Smooth muscle cell (in vitro differentiated cells): ENCODE data around the gene NRG2. TPM values are rescaled to one million over a fixed set of nuclear protein-coding genes. Genes with fewer than 3 reads are reported as not detected.

Experiments
- DNase-seq: peaks from one replicate; lab custom pipeline; 2025; ENCODE audit not compliant: unreplicated experiment; lab: John Stamatoyannopoulos, UW
- H2AFZ ChIP-seq: fragments of 200-600 bp; sonication (generic); 2 replicates; pipeline ENCODE4 v1.6.0; 2016; ENCODE audit warnings: antibody characterized with exemption, low read depth, mild to moderate bottlenecking
- H3F3A ChIP-seq: fragments of 200-600 bp; sonication (generic); 2 replicates; pipeline ENCODE4 v1.6.0; 2017; ENCODE audit warnings: antibody characterized with exemption, low read depth
- H3K27ac ChIP-seq: fragments of 200-600 bp; sonication (generic); 2 replicates; pipeline ENCODE4 v1.5.1; 2016; ENCODE audit warnings: low read depth, mild to moderate bottlenecking
- H3K27me3 ChIP-seq: fragments of 200-600 bp; sonication (generic); 2 replicates; pipeline ENCODE4 v1.6.1; 2016; ENCODE audit warnings: low read depth, mild to moderate bottlenecking
- H3K36me3 ChIP-seq: fragments of 200-600 bp; sonication (generic); 2 replicates; pipeline ENCODE4 v1.5.1; 2016; ENCODE audit warnings: low read depth
- H3K4me1 ChIP-seq: fragments of 200-600 bp; sonication (generic); 2 replicates; pipeline ENCODE4 v1.5.1; 2016; ENCODE audit warnings: low read depth
- H3K4me2 ChIP-seq: fragments of 200-600 bp; sonication (generic); 2 replicates; pipeline ENCODE4 v1.6.0; 2016; ENCODE audit warnings: mild to moderate bottlenecking
- H3K4me3 ChIP-seq: fragments of 200-600 bp; sonication (generic); 2 replicates; pipeline ENCODE4 v1.5.1; 2016; ENCODE audit warnings: mild to moderate bottlenecking
- H3K79me2 ChIP-seq: fragments of 200-600 bp; sonication (generic); 2 replicates; pipeline ENCODE4 v1.6.0; 2016; ENCODE audit warnings: low read depth, mild to moderate bottlenecking
- H3K9ac ChIP-seq: fragments of 200-600 bp; sonication (generic); 2 replicates; pipeline ENCODE4 v1.6.0; 2016; ENCODE audit warnings: low read depth
- H3K9me3 ChIP-seq: fragments of 200-600 bp; sonication (generic); replicated peaks from 2 replicates; pipeline ENCODE4 v1.5.1; 2016; ENCODE audit warnings: low read depth
- H4K20me1 ChIP-seq: fragments of 200-600 bp; sonication (generic); 2 replicates; pipeline ENCODE4 v1.6.0; 2016; ENCODE audit warnings: low read depth
- CTCF ChIP-seq: fragments of 200-600 bp; sonication (generic); IDR thresholded peaks from 2 replicates; pipeline ENCODE4 v1.5.1; 2017; ENCODE audit warnings: borderline replicate concordance, mild to moderate bottlenecking, antibody characterized with exemption; ENCODE audit not compliant: insufficient read depth, poor library complexity, severe bottlenecking
- WGBS: methylation state at CpG from one replicate; pipeline ENCODE4 v1.1.7; 2016; ENCODE audit warnings: low lambda C conversion rate; 5-methylcytosine and 5-hydroxymethylcytosine counted together
- polyA plus RNA-seq: library from polyadenylated mRNA; unstranded; fragments of >200 nt; fragmentation: Nextera tagmentation; extraction: Ambion mirVana; gene quantifications from 2 replicates; pipeline ENCODE4 v1.2.1, GENCODE V29; 2016
- total RNA-seq: library from RNA; depleted of rRNA; stranded (reverse); fragments of >200 nt; gene quantifications from 2 replicates; pipeline ENCODE4 v1.2.3, GENCODE V29; 2014

NRG2 gene
- total and polyA plus RNA-seq, 2 experiments from 2014 or later, result 0.09 to 0.25 TPM

DNA sequence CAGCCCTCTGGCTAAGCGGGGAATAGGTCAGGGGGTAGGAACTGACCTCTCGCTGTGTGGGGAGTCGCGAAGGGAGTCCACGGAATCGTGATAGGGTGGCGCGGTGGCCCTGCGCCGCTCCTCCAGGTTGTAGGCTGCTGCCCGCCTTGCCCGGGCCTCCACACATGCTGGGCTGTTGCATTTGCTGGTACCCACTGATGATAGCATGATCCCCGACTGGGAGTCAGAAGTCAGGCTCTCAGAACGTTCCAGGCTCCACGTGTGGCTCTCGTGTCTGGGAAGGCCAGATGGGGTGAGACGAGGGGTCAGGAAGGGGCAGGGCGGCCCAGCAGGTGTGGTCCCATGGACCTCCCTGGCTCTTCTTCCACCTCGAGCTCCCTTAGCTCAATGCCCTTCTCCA, 191.5 kb downstream of the NRG2 start:
- H3K9ac ChIP-seq, result no peak overlapping the region
- no peaks in the 10 kb centered on the region for H3F3A ChIP-seq
- H3K27ac ChIP-seq, result no peak overlapping the region
- H3K9me3 ChIP-seq, result no peaks in the 10 kb centered on the region
- no peaks in the 10 kb centered on the region for H3K36me3 ChIP-seq
- H4K20me1 ChIP-seq, result no peaks in the 10 kb centered on the region
- TF ChIP-seq CTCF, result no peak
- H3K4me3 ChIP-seq, result no peak overlapping the region
- H3K4me2 ChIP-seq, result no peak overlapping the region
- no peaks in the 10 kb centered on the region for H3K4me1 ChIP-seq
- H3K27me3 ChIP-seq, result peaks cover 16% of the 10 kb centered on the region
- DNase-seq, result no peak
- 95% methylated on average over 19 of the region's 19 CpGs for WGBS
- H3K79me2 ChIP-seq, result no peaks in the 10 kb centered on the region
- H2AFZ ChIP-seq, result no peak overlapping the region

- Histone ChIP-seq H4K20me1 (no peaks in the 10 kb centered on the region), H3K4me1 (no peaks in the 10 kb centered on the region), H3K4me2 (no peak overlapping the region), H3K36me3 (no peaks in the 10 kb centered on the region), H3K9me3 (no peaks in the 10 kb centered on the region), H2AFZ (no peak overlapping the region), H3K27ac (no peak overlapping the region), H3K4me3 (no peak overlapping the region), H3K9ac (no peak overlapping the region), H3K79me2 (no peaks in the 10 kb centered on the region), H3F3A (no peaks in the 10 kb centered on the region), H3K27me3 (peaks cover 27% of the 10 kb centered on the region)
- WGBS, result 93% methylated on average over 3 of the region's 3 CpGs
- no peak for TF ChIP-seq CTCF
- no peak for DNase-seq
Observed at GRCh38 chr5:139850423-139851016, 192.6 kb downstream of the NRG2 start.

DNA sequence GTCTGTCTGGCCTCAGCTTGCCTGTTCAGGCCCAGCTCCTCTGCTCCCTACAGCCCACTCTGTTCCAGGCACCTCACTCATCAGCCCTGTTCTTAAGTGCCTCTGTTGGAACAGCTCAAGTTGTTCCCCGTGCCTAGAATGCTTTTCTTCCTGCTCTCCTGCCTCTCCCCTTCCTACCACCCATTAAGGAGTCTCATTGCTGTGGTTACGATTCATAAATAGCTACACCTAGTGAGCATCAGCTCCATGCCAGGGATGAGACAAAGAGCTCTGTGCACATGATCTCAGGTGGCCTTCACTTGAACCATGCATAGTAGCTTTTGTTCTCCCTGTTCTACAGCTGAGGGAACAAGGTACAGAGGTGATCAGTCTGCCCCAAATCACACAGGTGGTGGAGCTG, 193.2 kb downstream of the NRG2 start:
- no peaks in the 10 kb centered on the region for H4K20me1 ChIP-seq
- no peaks in the 10 kb centered on the region for H3K4me1 ChIP-seq
- H2AFZ ChIP-seq, result no peak overlapping the region
- TF ChIP-seq CTCF, result no peak
- 91% methylated on average over 2 of the region's 2 CpGs for WGBS
- peaks cover 32% of the 10 kb centered on the region for H3K27me3 ChIP-seq
- no peak for DNase-seq
- H3K36me3 ChIP-seq, result no peaks in the 10 kb centered on the region
- H3K4me3 ChIP-seq, result no peak overlapping the region
- no peaks in the 10 kb centered on the region for H3K9me3 ChIP-seq
- H3K9ac ChIP-seq, result no peak overlapping the region
- no peak overlapping the region for H3K27ac ChIP-seq
- H3K4me2 ChIP-seq, result no peak overlapping the region
- H3K79me2 ChIP-seq, result no peaks in the 10 kb centered on the region
- H3F3A ChIP-seq, result no peaks in the 10 kb centered on the region

GRCh38 chr5:139849501-139849900, 193.6 kb downstream of the NRG2 start:
- Histone ChIP-seq H3K27ac (no peak overlapping the region), H3K4me3 (no peak overlapping the region), H3K4me2 (no peak overlapping the region), H2AFZ (no peak overlapping the region), H3K27me3 (peaks cover 33% of the 10 kb centered on the region), H3K4me1 (no peaks in the 10 kb centered on the region), H3K9ac (no peak overlapping the region), H3K79me2 (no peaks in the 10 kb centered on the region), H3K36me3 (no peaks in the 10 kb centered on the region), H3K9me3 (no peaks in the 10 kb centered on the region), H4K20me1 (no peaks in the 10 kb centered on the region), H3F3A (no peaks in the 10 kb centered on the region)
- no peak for TF ChIP-seq CTCF
- WGBS, result 72% methylated on average over 7 of the region's 7 CpGs
- DNase-seq, result no peak
